HG02759 (cell line): Measurements from ENCODE around the gene TGM3.

Experiments used
- ATAC-seq: cut with Tn5 transposase; IDR thresholded peaks from one replicate; pipeline ENCODE4 v1.9.1; 2021; ENCODE audit warnings: mild to moderate bottlenecking, moderate library complexity; ENCODE audit not compliant: unreplicated experiment

Gene TGM3

GRCh38 chr20:2335096-2335870 is 39.5 kb downstream of the TGM3 start:
- no peak for ATAC-seq

DNA sequence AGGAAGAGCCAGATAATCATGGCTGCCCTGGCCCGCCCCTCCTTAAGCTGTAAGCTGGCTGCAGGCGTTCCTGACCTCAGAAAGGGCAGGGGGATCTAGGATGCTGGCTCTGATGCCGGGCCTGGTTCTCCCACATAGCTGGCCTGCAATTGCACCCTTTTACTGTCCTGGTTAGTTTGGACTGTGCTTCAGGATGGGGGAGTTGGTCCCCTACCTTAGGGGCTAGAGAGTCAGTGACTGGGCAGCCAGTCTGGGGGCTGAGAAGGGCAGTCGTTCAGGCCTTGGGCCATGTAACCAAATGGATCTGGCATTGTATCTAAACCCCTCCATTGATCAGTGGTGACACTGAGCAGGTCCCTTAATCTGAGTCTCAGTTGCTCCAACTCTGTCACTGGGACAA is 40.7 kb downstream of the TGM3 start:
- ATAC-seq = no peak

- ATAC-seq = no peak
Observed at GRCh38 chr20:2337142-2337541, 41.3 kb downstream of the TGM3 start.

DNA sequence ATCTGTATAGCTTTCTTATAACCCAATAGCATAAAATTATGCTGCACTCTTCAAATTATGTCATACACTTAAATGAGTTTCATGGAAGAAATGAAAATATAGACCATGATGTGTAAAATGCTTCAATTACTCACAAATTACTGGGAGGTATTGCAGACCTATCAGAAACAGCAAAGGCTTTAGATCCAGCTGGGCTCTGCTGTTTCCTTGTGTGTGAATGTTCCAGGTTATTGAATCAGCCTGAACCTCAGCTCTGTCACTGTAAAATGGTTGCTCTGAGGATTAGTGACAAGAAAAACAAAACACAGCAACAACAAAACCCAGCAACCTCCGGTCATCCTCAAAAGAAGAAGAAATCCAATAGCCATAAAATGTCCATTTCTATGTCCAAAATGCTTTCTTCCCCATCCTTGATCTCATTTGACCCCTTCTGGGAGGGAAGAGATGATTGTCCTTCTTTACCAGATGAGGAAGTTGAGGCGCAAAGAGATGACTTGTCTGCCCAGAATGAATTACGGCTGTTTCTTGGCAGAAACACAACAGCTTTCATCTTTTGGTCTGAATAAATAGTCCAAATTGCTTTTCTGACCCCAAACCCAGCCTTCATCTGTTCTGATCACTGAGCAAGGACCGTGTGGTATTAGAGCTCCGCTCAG is 42.7 kb downstream of the TGM3 start:
- ATAC-seq = no peak

DNA sequence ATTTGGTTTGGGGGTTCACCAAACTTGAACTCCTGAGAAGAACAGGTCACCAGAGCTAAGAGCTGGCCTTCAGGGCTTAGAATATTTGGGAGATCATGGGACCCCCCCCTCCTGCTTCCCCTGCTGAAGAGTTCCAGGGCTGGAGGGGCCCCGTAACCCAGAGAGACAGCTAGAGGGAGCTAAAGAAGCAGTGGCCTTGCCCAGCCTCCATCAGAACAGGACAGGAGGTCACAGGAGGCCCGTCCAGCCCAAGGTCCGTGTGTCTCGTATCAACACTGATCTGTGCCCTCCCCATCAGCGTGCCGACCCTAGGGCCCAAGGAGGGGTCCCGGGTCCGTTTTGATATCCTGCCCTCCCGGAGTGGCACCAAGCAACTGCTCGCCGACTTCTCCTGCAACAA is 44.3 kb downstream of the TGM3 start:
- ATAC-seq = no peak

DNA sequence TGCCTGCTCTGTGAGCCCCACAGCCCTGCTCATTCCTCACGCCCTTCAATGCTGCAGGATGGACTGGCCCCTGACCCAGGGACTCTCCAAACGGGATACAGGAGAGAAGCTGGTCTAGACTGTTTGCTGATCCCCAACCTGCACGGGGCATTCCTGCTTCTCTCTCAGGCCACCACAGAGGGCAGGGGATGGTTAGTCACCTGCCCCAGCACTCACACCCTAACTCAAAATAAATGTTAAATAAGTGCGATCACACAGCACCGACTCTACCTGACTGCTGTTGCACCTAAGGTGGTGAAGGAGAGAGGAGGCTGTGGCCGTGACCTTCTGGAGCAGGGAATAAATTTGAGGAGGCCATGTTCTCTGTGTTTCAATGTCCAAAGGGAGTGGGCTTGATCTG is 45.0 kb downstream of the TGM3 start:
- ATAC-seq = no peak

DNA sequence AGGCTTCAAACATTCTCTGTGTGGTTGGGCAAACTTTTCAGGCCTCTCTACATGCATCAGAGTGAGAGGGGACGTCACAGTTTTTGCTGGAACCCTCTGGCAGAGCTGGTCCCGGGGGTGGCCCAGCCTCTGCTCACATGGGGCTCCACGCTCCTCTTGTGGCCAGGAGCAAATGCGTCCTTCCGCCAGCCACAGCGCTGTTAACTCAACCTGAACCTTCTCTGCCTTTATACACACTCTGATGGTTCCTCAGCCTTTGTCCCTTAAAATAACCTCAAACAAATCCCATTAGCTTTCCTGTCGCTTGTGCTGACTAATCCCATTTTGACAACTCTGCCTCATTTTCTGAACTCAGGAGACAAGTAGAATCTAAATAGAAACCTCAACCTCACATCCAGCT is 45.5 kb downstream of the TGM3 start:
- no peak for ATAC-seq

- no peak for ATAC-seq
Observed at GRCh38 chr20:2342243-2342642, 46.4 kb downstream of the TGM3 start.

DNA sequence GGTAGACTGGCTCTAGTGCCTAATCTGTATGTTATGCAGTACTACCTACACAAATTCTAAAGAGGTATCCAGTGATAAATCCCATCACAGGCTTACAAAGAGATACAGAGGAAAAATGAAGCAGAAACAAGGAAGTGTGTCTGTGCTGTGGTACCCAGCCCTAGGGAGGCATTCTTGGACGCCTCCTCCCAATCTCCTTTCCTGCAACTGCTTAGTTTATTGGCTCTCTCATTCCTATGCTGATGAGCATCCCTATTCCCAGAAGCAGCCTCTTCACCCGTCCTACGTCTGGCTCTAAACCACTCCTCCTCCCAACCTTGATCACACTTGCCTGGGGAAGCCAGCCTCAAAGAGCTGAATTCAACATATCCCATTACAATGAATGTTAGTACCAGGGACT is 50.4 kb downstream of the TGM3 start:
- no peak for ATAC-seq

DNA sequence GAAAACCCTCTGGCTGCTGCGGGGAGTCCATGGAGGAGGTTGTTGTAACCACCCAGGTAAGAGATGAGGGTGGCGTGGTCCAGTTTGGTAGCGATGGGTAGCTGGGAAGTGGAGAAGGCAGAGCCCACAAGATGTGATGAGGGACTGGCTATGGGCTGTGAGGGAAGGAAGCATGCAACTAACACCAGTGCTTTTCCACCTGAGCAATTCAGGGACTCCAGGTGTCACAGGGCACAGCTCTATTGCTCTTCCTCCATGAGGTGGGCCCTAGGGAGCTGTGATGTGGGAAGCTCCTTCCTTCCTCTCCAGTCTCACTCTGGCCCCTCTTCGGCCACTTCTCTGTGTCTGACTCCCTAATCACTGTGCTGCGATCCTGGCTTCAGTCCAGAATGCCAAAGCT is 52.5 kb downstream of the TGM3 start:
- no peak for ATAC-seq

- ATAC-seq = no peak
Observed at GRCh38 chr20:2349801-2350200, 54.0 kb downstream of the TGM3 start.

- no peak for ATAC-seq
Observed at GRCh38 chr20:2350606-2351005, 54.8 kb downstream of the TGM3 start.

DNA sequence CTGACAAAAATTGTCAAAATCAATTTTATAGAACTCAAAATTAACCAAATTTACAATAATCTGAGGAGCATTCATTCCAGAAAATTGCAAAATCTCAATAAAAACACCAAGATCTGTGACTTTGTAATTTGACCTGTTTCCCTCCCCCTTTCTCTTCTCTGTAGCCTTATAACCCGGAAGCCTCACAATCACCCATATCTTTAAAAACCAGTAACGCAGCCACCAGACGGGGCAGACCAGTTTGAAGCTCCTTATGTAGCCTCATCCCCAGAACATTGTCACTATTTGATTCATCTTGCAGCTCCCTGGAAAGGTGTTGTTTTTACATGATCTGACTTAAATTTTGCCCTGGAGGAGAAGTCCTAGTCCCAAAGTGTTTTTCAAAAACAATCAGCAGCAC is 57.4 kb downstream of the TGM3 start:
- ATAC-seq = no peak

DNA sequence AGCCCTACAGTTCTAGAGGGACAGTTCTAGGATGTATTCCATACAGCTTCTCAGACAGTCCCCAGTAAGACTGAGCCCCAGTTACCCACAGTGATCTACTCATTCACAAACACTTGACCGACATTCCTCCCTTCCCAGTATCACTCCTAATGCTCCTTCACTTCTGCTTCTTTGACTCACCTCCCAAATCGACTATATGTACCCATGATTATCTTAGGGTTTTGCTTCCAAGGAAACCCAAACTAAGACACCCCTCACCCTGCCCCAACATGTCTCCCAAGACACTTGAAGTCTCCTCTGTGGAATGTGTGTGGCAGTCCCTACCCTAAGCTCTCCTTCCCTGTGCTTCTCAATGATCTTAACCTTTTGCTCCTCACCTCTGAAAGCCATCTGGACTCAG is 61.3 kb downstream of the TGM3 start:
- ATAC-seq = no peak

GRCh38 chr20:2358006-2358405 is 62.2 kb downstream of the TGM3 start:
- ATAC-seq = no peak

GRCh38 chr20:2361035-2361593 is 65.3 kb downstream of the TGM3 start:
- ATAC-seq = no peak

DNA sequence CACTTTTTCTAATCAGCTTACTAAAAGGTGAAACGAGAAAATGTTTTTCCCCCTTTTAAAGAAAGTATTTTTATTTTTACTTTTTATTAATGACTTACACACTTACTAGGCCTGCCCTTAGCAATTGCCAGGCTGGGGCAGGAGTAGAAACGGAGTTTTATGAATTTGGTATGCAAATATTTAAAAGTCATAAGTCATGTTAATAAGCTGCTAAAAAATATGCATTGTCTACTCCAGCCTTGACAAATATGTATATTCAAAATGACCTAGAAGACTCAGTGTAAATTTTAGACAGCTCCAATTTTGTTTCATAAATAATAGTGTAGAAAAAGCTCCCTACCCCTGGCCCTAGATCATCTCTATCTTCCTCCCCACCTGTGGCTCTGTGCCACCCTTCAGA is 67.4 kb downstream of the TGM3 start:
- no peak for ATAC-seq

DNA sequence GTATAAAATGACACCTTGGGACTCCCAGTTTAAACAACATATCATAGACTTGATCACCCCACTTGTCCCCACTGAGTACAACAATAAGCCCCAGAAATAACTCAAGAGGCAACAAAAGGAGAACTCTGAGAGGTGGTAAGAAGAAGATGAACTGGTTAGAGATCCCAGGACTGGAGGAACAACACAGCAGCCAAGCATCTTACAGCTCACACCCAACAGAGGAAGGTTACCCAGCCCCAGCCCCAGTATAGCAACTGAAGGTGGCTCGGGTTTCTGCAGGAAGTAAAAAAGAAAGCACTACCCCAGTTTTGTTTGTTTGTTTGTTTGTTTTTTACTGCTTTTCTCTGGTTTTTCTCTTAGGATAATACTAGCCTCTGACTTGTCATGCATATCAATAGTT is 67.8 kb downstream of the TGM3 start:
- ATAC-seq = no peak

- ATAC-seq = no peak
Observed at GRCh38 chr20:2364044-2364443, 68.2 kb downstream of the TGM3 start.

- no peak for ATAC-seq
Observed at GRCh38 chr20:2365091-2365490, 69.3 kb downstream of the TGM3 start.

- ATAC-seq = no peak
Observed at GRCh38 chr20:2365666-2366065, 69.9 kb downstream of the TGM3 start.

- ATAC-seq = no peak
Observed at GRCh38 chr20:2368621-2369020, 72.8 kb downstream of the TGM3 start.
